Measurements from ENCODE around the gene GNB1L. TPM values are rescaled to one million over a fixed set of nuclear protein-coding genes. Genes with fewer than 3 reads are reported as not detected.

GNB1L gene
- total RNA-seq, 2 experiments from 2014 or later: 3.0 to 6.5 TPM

DNA sequence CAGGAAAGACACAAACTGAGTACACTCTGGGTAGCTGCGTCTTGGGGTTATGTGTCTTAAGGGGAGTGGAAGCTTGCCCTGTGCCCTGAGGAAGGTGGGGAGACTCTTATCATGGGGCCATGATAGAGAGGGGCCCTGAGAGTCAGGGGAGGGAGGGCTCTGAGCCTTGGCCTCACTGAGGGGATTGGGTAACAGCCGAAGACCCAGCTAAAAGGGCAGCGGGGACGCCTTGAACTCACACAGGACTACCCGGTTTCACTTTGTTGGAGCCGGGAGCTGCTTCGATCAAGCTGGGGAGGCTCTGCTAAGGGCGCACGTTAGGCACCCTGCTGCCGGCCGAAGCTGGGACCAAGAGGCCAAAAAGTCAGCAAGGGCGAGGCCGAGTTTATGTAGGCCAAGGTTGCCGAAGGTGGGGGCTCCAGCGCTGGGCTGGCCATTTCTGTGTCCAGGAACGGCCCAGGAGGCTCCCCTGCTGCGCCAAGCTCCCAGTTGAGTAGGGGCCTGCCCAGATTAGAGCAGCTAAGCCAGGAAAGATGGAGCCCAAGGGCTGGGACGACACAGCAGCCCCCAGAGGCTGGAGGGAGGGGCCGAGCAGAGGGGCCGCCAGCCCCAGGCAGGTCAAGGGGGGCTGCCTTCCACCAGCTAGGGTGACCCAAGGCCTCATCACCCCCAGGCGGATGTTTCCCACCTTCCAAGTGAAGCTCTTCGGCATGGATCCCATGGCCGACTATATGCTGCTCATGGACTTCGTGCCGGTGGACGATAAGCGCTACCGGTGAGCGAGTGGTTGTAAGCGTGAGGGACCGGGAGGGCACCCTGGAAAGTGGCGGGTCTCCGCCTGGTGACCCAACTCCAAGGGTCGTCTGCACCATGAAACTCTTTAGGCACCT is 91.9 kb downstream of the GNB1L start:
- ATAC-seq (ENCODE audit: poor library complexity) (no peak), DNase-seq (no peak)
- no peaks in the 10 kb centered on the region for H3K36me3 Mint-ChIP-seq (ENCODE audit: low read depth)

DNA sequence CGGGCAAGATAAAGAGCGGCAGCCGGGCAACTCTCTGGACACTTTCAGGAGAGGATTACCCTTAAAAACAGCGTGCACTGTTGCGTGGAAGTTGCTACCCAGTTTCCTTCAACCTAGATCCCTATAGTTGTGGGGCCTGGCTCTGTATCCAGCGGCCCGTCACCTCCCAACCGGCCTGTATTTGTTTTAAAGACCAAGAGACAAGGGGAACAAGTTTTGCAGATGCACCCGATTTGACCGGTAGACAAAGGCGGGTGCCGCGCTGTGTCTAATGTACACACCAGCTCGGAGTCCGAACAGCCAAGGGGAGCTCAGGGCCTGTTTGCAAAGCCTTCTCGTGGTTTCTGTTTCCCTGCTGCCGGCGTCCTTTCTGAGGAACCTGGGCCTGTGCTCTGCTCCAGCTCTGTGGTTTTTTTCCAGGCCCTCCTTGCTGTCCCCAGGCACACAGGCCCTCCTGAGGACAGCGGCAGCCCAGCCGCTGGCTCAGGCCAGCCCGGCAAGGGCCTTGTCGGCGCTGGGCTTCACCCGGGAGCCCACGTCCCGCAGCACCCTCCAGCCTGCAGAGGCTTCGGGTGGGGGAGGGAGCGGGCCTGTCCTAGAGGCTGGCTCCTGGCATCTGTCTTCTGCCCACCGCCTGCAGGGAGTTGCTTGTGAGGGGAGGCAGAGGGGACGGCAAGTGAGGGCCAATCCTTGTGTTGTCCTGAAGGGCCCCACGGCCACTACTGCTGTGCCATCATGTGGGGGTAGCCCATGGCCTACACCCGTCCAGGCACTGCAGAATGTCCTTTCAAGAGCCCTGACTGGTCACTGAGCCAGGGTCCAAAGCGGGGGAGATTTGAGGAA is 92.7 kb downstream of the GNB1L start:
- Histone ChIP-seq H3K27me3 (ENCODE audit: control insufficient read depth in 1 of 2, insufficient read depth in 2 of 2, low read length in 2 of 2) (peaks cover 63 to 79% of the 10 kb centered on the region in 2 experiments), H3K4me1 (ENCODE audit: insufficient read depth, low read length) (peaks cover 21% of the 10 kb centered on the region), H3K27ac (ENCODE audit: low read depth in 1 of 2, low read length in 2 of 2) (no peak overlapping the region), H3K4me3 (ENCODE audit: low read length) (no peak overlapping the region), H3K9me3 (ENCODE audit: control insufficient read depth in 1 of 2, insufficient read depth in 1 of 2, low read length in 2 of 2) (peaks cover 0 to 40% of the 10 kb centered on the region in 2 experiments), H3K36me3 (ENCODE audit: insufficient read depth, low read length) (no peaks in the 10 kb centered on the region)
- ATAC-seq (ENCODE audit: poor library complexity): no peak
- ChIA-PET CTCF (interaction anchor here (1.7 kb wide), 1 partner anchor 31 kb away, joined by 3 read pairs; no protein-coding TSS in a partner anchor), POLR2A (interaction anchor here (0.9 kb wide), 1 partner anchor 130 kb away, joined by 3 read pairs; no protein-coding TSS in a partner anchor)
- TF ChIP-seq, protein P1, sequence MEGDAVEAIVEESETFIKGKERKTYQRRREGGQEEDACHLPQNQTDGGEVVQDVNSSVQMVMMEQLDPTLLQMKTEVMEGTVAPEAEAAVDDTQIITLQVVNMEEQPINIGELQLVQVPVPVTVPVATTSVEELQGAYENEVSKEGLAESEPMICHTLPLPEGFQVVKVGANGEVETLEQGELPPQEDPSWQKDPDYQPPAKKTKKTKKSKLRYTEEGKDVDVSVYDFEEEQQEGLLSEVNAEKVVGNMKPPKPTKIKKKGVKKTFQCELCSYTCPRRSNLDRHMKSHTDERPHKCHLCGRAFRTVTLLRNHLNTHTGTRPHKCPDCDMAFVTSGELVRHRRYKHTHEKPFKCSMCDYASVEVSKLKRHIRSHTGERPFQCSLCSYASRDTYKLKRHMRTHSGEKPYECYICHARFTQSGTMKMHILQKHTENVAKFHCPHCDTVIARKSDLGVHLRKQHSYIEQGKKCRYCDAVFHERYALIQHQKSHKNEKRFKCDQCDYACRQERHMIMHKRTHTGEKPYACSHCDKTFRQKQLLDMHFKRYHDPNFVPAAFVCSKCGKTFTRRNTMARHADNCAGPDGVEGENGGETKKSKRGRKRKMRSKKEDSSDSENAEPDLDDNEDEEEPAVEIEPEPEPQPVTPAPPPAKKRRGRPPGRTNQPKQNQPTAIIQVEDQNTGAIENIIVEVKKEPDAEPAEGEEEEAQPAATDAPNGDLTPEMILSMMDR (IDR thresholded peaks at IDR 0.05): no peak
- H3K36me3 Mint-ChIP-seq (ENCODE audit: low read depth): no peaks in the 10 kb centered on the region
- peaks cover 29% of the 10 kb centered on the region for H3K4me1 Mint-ChIP-seq (ENCODE audit: low read depth)
- H3K9me3 Mint-ChIP-seq: no peaks in the 10 kb centered on the region
- intact Hi-C loops (cut with DNase I, micrococcal nuclease): no loop called here
- no peak overlapping the region for H3K27ac Mint-ChIP-seq
- H3K4me3 Mint-ChIP-seq: peak overlapping the region; percentile 83
- H3K27me3 Mint-ChIP-seq: peaks cover 68% of the 10 kb centered on the region
- no peak for DNase-seq

More for the DNA sequence above, 91.9 kb downstream of the GNB1L start:
- Mint-ChIP-seq H3K9me3 (no peaks in the 10 kb centered on the region), H3K4me1 (ENCODE audit: low read depth) (peaks cover 30% of the 10 kb centered on the region), H3K27ac (no peak overlapping the region), H3K27me3 (peaks cover 70% of the 10 kb centered on the region), H3K4me3 (peak overlapping the region; percentile 36)
- Histone ChIP-seq H3K36me3 (ENCODE audit: insufficient read depth, low read length) (no peaks in the 10 kb centered on the region), H3K4me1 (ENCODE audit: insufficient read depth, low read length) (peaks cover 25% of the 10 kb centered on the region), H3K27ac (ENCODE audit: low read depth in 1 of 2, low read length in 2 of 2) (no peak overlapping the region), H3K9me3 (ENCODE audit: control insufficient read depth in 1 of 2, insufficient read depth in 1 of 2, low read length in 2 of 2) (peaks cover 0 to 48% of the 10 kb centered on the region in 2 experiments), H3K4me3 (ENCODE audit: low read length) (no peak overlapping the region), H3K27me3 (ENCODE audit: control insufficient read depth in 1 of 2, insufficient read depth in 2 of 2, low read length in 2 of 2) (peaks cover 68 to 80% of the 10 kb centered on the region in 2 experiments)
- intact Hi-C loops (cut with DNase I, micrococcal nuclease): no loop called here
- ChIA-PET CTCF (interaction anchor here (1.7 kb wide), 1 partner anchor 32 kb away, joined by 3 read pairs; no protein-coding TSS in a partner anchor), POLR2A (interaction anchor here (0.9 kb wide), 1 partner anchor 129 kb away, joined by 3 read pairs; no protein-coding TSS in a partner anchor)
- TF ChIP-seq, protein P1 (IDR thresholded peaks at IDR 0.05): no peak

DNA sequence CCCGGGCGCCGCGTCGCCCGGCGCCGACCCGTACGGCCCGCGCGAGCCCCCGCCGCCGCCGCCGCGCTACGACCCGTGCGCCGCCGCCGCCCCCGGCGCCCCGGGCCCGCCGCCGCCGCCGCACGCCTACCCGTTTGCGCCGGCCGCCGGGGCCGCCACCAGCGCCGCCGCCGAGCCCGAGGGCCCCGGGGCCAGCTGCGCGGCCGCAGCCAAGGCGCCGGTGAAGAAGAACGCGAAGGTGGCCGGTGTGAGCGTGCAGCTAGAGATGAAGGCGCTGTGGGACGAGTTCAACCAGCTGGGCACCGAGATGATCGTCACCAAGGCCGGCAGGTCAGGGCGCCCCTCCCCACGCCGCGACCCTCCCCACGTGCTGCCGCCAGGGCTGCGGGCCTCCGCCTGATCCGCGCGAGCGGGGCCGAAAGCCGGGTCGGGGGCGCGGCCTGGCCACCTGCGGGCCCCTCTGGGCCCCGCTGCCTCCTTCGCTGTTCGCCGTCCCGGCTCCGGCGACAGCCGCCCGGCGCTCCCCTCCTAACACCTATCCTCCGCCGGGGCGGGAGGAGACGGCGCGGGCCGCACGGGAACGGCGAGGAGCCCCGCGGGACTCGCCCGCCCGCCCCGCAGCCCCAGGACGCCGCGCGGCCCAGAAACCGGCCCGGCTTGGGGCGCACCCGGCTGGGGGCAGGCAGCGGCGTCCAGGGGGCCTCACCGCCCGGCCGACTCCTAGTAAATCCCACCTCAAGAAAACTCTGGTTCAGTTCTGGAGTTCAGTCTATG is 93.5 kb downstream of the GNB1L start:
- Mint-ChIP-seq H3K27ac (no peak overlapping the region), H3K9me3 (no peaks in the 10 kb centered on the region), H3K4me1 (ENCODE audit: low read depth) (peaks cover 33% of the 10 kb centered on the region), H3K36me3 (ENCODE audit: low read depth) (no peaks in the 10 kb centered on the region), H3K27me3 (peaks cover 72% of the 10 kb centered on the region), H3K4me3 (peak overlapping the region; percentile 83)
- DNase-seq: no peak
- POLR2A ChIA-PET: no interaction called here
- Histone ChIP-seq H3K4me1 (ENCODE audit: insufficient read depth, low read length) (peaks cover 25% of the 10 kb centered on the region), H3K4me3 (ENCODE audit: low read length) (no peak overlapping the region), H3K27me3 (ENCODE audit: control insufficient read depth in 1 of 2, insufficient read depth in 2 of 2, low read length in 2 of 2) (peaks cover 63 to 78% of the 10 kb centered on the region in 2 experiments), H3K9me3 (ENCODE audit: control insufficient read depth in 1 of 2, insufficient read depth in 1 of 2, low read length in 2 of 2) (peaks cover 0 to 37% of the 10 kb centered on the region in 2 experiments), H3K36me3 (ENCODE audit: insufficient read depth, low read length) (no peaks in the 10 kb centered on the region), H3K27ac (ENCODE audit: low read depth in 1 of 2, low read length in 2 of 2) (no peak overlapping the region)
- TF ChIP-seq, protein P1 (IDR thresholded peaks at IDR 0.05): no peak
- ATAC-seq (ENCODE audit: poor library complexity): no peak
- intact Hi-C loops (cut with DNase I, micrococcal nuclease): no loop called here
- CTCF ChIA-PET: no interaction called here
